ENCODE results near the gene RAB7A. TPM values are rescaled to one million over a fixed set of nuclear protein-coding genes. Genes with fewer than 3 reads are reported as not detected.

RAB7A gene
- polyA plus RNA-seq, 1 donor (not counting 4 experiments of a cell fraction or from before 2014, with no cell fraction given): 364 TPM

- Histone ChIP-seq H3K9me1 (ENCODE audit: control insufficient read depth, extremely low read depth, insufficient read depth, low read length) (no peaks in the 10 kb centered on the region), H3K9ac (ENCODE audit: control insufficient read depth, extremely low read depth, insufficient read depth, low read length) (no peak overlapping the region), H3K79me2 (ENCODE audit: control insufficient read depth, insufficient read depth, low read length) (no peaks in the 10 kb centered on the region), H3K4me3 (ENCODE audit: control insufficient read depth in 2 of 3, extremely low read depth in 1 of 3, insufficient read depth in 2 of 3, low read depth in 1 of 3, low read length in 3 of 3) (no peak overlapping the region), H3K36me3 (ENCODE audit: control insufficient read depth in 2 of 2, extremely low read depth in 1 of 2, insufficient read depth in 2 of 2, low read length in 2 of 2) (peaks cover 6 to 8% of the 10 kb centered on the region in 2 experiments), H3K9me3 (ENCODE audit: control insufficient read depth, low read depth, low read length) (no peaks in the 10 kb centered on the region), H3K27me3 (ENCODE audit: control insufficient read depth, extremely low read depth, insufficient read depth, low read length) (no peaks in the 10 kb centered on the region), H3K27ac (ENCODE audit: control insufficient read depth, insufficient read depth, low read length) (no peak overlapping the region), H4K20me1 (ENCODE audit: control insufficient read depth, extremely low read depth, insufficient read depth, low read length) (no peaks in the 10 kb centered on the region), H3K4me1 (ENCODE audit: control insufficient read depth, extremely low read depth, insufficient read depth, low read length) (no peaks in the 10 kb centered on the region), H3K4me2 (ENCODE audit: control insufficient read depth, extremely low read depth, insufficient read depth, low read depth, low read length) (no peak overlapping the region), H2AFZ (ENCODE audit: control insufficient read depth, low read length) (no peak overlapping the region)
- dilution Hi-C loops (cut with MboI; ENCODE audit: extremely low pct_ligation_motif_present, low sequenced_read_pairs): no loop called here
- FAIRE-seq (no peak), DNase-seq (ENCODE audit: low read depth, low spot score) (no peak)
- TF ChIP-seq CTCF (optimal IDR thresholded peaks at IDR 0.05 in 1 of 3, IDR thresholded peaks at IDR 0.05 in 1 of 3, conservative IDR thresholded peaks at IDR 0.05 in 1 of 3; ENCODE audit: extremely low read depth in 1 of 3, insufficient read depth in 2 of 3, low read length in 3 of 3) (no peak), EZH2 (IDR thresholded peaks at IDR 0.05; ENCODE audit: low read length) (no peak)
Measured at GRCh38 chr3:128823631-128824030, 97.6 kb downstream of the RAB7A start.

- Histone ChIP-seq H3K4me2 (ENCODE audit: control insufficient read depth, extremely low read depth, insufficient read depth, low read depth, low read length) (no peak overlapping the region), H3K9me1 (ENCODE audit: control insufficient read depth, extremely low read depth, insufficient read depth, low read length) (no peaks in the 10 kb centered on the region), H3K9ac (ENCODE audit: control insufficient read depth, extremely low read depth, insufficient read depth, low read length) (no peak overlapping the region), H2AFZ (ENCODE audit: control insufficient read depth, low read length) (no peak overlapping the region), H3K4me1 (ENCODE audit: control insufficient read depth, extremely low read depth, insufficient read depth, low read length) (no peaks in the 10 kb centered on the region), H4K20me1 (ENCODE audit: control insufficient read depth, extremely low read depth, insufficient read depth, low read length) (no peaks in the 10 kb centered on the region), H3K9me3 (ENCODE audit: control insufficient read depth, low read depth, low read length) (no peaks in the 10 kb centered on the region), H3K4me3 (ENCODE audit: control insufficient read depth in 2 of 3, extremely low read depth in 1 of 3, insufficient read depth in 2 of 3, low read depth in 1 of 3, low read length in 3 of 3) (no peak overlapping the region), H3K27me3 (ENCODE audit: control insufficient read depth, extremely low read depth, insufficient read depth, low read length) (no peaks in the 10 kb centered on the region), H3K79me2 (ENCODE audit: control insufficient read depth, insufficient read depth, low read length) (no peaks in the 10 kb centered on the region), H3K27ac (ENCODE audit: control insufficient read depth, insufficient read depth, low read length) (no peak overlapping the region), H3K36me3 (ENCODE audit: control insufficient read depth in 2 of 2, extremely low read depth in 1 of 2, insufficient read depth in 2 of 2, low read length in 2 of 2) (peaks cover under 1 to 3% of the 10 kb centered on the region in 2 experiments)
- TF ChIP-seq CTCF (optimal IDR thresholded peaks at IDR 0.05 in 1 of 3, IDR thresholded peaks at IDR 0.05 in 1 of 3, conservative IDR thresholded peaks at IDR 0.05 in 1 of 3; ENCODE audit: extremely low read depth in 1 of 3, insufficient read depth in 2 of 3, low read length in 3 of 3) (no peak), EZH2 (IDR thresholded peaks at IDR 0.05; ENCODE audit: low read length) (no peak)
- no peak for FAIRE-seq
- dilution Hi-C loops (cut with MboI; ENCODE audit: extremely low pct_ligation_motif_present, low sequenced_read_pairs): no loop called here
- DNase-seq (ENCODE audit: low read depth, low spot score): no peak
Measured at GRCh38 chr3:128824132-128824850, 98.3 kb downstream of the RAB7A start.
